Psoas muscle (tissue), 8 donors: ENCODE measurements around the gene SEMA6D. TPM values are rescaled to one million over a fixed set of nuclear protein-coding genes. Genes with fewer than 3 reads are reported as not detected.

Experiments
- ATAC-seq, 4 donors: fragments of 200-7000 bp; cut with Tn5 transposase; one replicate each; pipeline ENCODE4 v1.9.1; 2020; ENCODE audit warnings: moderate library complexity in 3 of 4, mild to moderate bottlenecking in 2 of 4
- DNase-seq, 2 donors: peaks; one replicate each; pipeline ENCODE4 v3.0.0-alpha.2; 2020
- H3K27ac ChIP-seq: fragments of 200-600 bp; one replicate; pipeline ENCODE4 v1.8.0; 2022
- H3K27me3 ChIP-seq, 3 donors: fragments of 200-600 bp in 1 of 3; one replicate each; pipeline versions ENCODE4 v1.6.1 to v1.8.0; 2013 to 2022; ENCODE audit warnings: low read length in 2 of 3, mild to moderate bottlenecking in 2 of 3, moderate library complexity in 1 of 3; ENCODE audit not compliant: insufficient read depth in 3 of 3
- H3K36me3 ChIP-seq, 2 donors: fragments of 200-600 bp in 1 of 2; one replicate each; pipeline versions ENCODE4 v1.6.1 to v1.8.0; 2013 to 2022; ENCODE audit warnings: low read depth in 1 of 2, mild to moderate bottlenecking in 1 of 2, moderate library complexity in 1 of 2; ENCODE audit not compliant: insufficient read depth in 1 of 2
- H3K4me1 ChIP-seq: fragments of 200-600 bp; one replicate; pipeline ENCODE4 v1.8.0; 2022
- H3K4me3 ChIP-seq: fragments of 200-600 bp; one replicate; pipeline ENCODE4 v1.8.0; 2022; ENCODE audit warnings: mild to moderate bottlenecking
- H3K9me3 ChIP-seq: fragments of 200-600 bp; one replicate; pipeline ENCODE4 v1.8.0; 2022
- WGBS, 3 donors: extraction: QIAGEN DNeasy Blood & Tissue Kit; methylation state at CpG; one replicate each; pipeline versions ENCODE4 v1.1.6 to v1.1.7; 2013; 5-methylcytosine and 5-hydroxymethylcytosine counted together
- intact Hi-C, 2 donors: fragments of 100-400 bp; cut with DNase I; formaldehyde crosslinking; loops; one replicate each; pipeline versions ENCODE4 v1.11.0 to v1.14.2; 2022
- polyA plus RNA-seq, 3 donors: library from polyadenylated mRNA; stranded (reverse); fragments of 200-250 nt; gene quantifications; one replicate each; pipeline ENCODE4 v1.2.3, GENCODE V29; 2013
- total RNA-seq, 4 donors: library from RNA; stranded (reverse); fragmentation: NEBNext Ultra II Directional in 2 of 4; extraction: Animal tissue kit (Norgen Biotek cat#: 25700) in 2 of 4; gene quantifications; one replicate each; pipeline versions ENCODE4 v1.2.1 to v1.2.4, GENCODE V29; 2021 to 2023
- TF ChIP-seq, protein P1 (sequence below): fragments of 200-600 bp; IDR thresholded peaks from one replicate; pipeline ENCODE4 v1.8.0; 2022; ENCODE audit warnings: antibody characterized with exemption
- donor health status: healthy with polysubstance abuse.
- donor health status: DM: no; HTN: no; CAD: no; lungs with moderate emphysema.
- donor health status: Bipolar disorder and iron deficiency.
- donor health status: healthy.
- donor health status: DM: yes; HTN: yes; CAD: no.
- donor health status: DM: no; HTN: no; CAD: no.
- donor health status: DM: no; HTN: no; CAD: no.
- donor health status: DM: yes; HTN: yes; CAD: no.

Gene SEMA6D
- total and polyA plus RNA-seq, 7 donors: 1.1 to 7.4 (median 3.6) TPM

DNA sequence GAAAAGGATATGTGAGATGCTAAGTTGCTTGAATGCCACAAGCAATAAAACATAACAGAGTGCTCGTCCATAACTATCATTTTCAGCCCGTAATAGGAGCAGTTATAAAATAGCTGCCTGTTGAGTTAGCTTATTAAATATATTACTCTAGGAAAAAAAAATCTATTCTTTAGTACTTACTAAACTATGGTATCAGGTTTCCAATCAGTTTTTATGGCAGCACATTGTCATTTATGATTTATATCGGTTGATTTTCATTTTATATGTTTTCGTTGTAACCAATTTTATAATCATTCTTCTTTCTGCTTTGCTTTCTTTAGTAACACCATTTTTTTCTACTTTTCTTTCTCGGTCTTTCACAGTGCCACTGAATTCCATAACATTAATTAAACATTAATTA is 51.9 kb downstream of the SEMA6D start:
- intact Hi-C loops: loop anchor here in 1 of 2 donors (5.0 kb wide), 1 partner anchor 48 kb away; no protein-coding TSS in a partner anchor
- peak overlapping the region; percentile 56 for H3K27ac ChIP-seq
- H3K4me1 ChIP-seq: peaks cover 13% of the 10 kb centered on the region
- DNase-seq (no peak), ATAC-seq (no peak)
- whole genome bisulfite sequencing, 3 donors: 52 to 72% (median 55%) methylated on average over 5 of the region's 5 CpGs
- no peak overlapping the region for H3K4me3 ChIP-seq
- TF ChIP-seq, protein P1, sequence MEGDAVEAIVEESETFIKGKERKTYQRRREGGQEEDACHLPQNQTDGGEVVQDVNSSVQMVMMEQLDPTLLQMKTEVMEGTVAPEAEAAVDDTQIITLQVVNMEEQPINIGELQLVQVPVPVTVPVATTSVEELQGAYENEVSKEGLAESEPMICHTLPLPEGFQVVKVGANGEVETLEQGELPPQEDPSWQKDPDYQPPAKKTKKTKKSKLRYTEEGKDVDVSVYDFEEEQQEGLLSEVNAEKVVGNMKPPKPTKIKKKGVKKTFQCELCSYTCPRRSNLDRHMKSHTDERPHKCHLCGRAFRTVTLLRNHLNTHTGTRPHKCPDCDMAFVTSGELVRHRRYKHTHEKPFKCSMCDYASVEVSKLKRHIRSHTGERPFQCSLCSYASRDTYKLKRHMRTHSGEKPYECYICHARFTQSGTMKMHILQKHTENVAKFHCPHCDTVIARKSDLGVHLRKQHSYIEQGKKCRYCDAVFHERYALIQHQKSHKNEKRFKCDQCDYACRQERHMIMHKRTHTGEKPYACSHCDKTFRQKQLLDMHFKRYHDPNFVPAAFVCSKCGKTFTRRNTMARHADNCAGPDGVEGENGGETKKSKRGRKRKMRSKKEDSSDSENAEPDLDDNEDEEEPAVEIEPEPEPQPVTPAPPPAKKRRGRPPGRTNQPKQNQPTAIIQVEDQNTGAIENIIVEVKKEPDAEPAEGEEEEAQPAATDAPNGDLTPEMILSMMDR: no peak
- no peaks in the 10 kb centered on the region for H3K27me3 ChIP-seq
- H3K36me3 ChIP-seq: peaks cover 20 to 66% of the 10 kb centered on the region in 2 donors
- H3K9me3 ChIP-seq: no peaks in the 10 kb centered on the region

DNA sequence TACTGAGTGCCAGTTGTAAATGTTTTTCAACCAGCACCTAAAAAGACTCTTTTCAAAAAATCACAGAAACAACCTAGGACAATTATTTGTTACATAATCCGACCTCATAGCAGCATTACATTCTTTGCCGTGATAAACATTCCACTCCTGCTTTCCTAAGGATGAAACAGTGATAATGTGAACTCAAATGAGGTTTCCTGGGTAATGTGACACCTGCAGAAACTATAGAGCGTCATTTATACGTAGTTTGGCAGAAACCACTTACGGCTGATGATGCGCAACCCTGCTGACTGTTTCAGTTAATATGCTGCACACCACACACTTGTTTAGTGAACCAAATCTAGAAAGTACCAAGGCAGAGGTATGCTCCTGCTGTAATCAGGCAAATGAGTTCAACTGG is 55.8 kb downstream of the SEMA6D start:
- TF ChIP-seq, protein P1: no peak
- no peaks in the 10 kb centered on the region for H3K27me3 ChIP-seq
- no peaks in the 10 kb centered on the region for H3K9me3 ChIP-seq
- DNase-seq (no peak), ATAC-seq (no peak)
- intact Hi-C loops: no loop called here
- H3K27ac ChIP-seq: no peak overlapping the region
- H3K36me3 ChIP-seq: peaks cover 8 to 27% of the 10 kb centered on the region in 2 donors
- no peak overlapping the region for H3K4me3 ChIP-seq
- 69 to 77% (median 75%) methylated on average over 6 of the region's 6 CpGs for WGBS, 3 donors
- H3K4me1 ChIP-seq: peaks cover 17% of the 10 kb centered on the region

DNA sequence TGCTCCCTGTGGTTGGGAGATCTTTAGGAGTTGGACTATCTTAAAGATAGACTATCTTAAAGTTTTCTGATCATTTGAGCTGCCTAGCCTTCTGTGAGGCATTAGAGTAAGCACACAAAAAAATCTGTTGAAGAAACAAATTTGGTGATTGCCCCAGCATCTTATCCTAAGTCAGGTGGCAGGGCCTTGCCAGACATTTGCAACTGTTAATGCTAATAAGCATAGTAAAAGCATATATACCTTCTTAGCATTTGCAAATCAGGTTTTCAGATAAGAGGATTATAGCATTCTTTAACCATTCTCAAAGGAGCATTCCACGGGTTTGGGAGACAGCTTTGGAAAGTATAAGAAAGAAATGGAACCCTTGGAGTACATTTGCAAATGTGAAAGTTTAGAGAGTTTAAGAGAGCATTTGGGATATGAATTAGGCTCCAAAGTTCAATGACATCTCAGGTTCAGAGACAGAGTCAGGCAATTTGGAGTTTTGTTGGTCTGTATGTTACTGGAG is 61.0 kb downstream of the SEMA6D start:
- Histone ChIP-seq H3K36me3 (no peaks in the 10 kb centered on the region), H3K27ac (no peak overlapping the region), H3K9me3 (no peaks in the 10 kb centered on the region), H3K4me3 (no peak overlapping the region), H3K27me3 (no peaks in the 10 kb centered on the region), H3K4me1 (peaks cover 4% of the 10 kb centered on the region)
- intact Hi-C loops: no loop called here
- 0 to 52% (median 36%) methylated on average over 1 of the region's 1 CpG for WGBS, 3 donors
- no peak for ATAC-seq
- TF ChIP-seq, protein P1: no peak
- no peak for DNase-seq

DNA sequence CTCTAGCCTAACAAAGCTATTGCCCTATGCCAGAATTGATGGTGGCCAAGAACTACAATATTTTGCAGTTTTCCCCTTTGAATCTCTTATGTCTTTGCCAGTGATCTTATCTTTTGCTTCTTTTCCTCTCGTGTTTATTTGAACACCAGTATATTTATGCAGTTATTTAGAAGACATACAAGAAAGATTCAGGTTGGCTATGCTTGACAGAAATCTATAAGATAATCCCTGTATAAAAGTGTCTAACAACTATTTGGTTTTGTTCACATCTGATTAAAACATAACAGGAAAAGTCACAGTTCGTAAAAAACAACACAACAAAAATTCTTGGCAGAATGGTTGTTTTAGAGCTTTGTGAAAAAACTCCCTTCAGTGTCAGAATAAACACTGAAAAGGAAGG is 63.7 kb downstream of the SEMA6D start:
- TF ChIP-seq, protein P1: no peak
- WGBS, 3 donors: 34 to 63% (median 41%) methylated on average over 2 of the region's 2 CpGs
- DNase-seq (no peak), ATAC-seq (no peak)
- Histone ChIP-seq H3K27ac (no peak overlapping the region), H3K36me3 (no peaks in the 10 kb centered on the region), H3K27me3 (no peaks in the 10 kb centered on the region), H3K9me3 (no peaks in the 10 kb centered on the region), H3K4me1 (peaks cover 4% of the 10 kb centered on the region), H3K4me3 (no peak overlapping the region)
- intact Hi-C loops: no loop called here

DNA sequence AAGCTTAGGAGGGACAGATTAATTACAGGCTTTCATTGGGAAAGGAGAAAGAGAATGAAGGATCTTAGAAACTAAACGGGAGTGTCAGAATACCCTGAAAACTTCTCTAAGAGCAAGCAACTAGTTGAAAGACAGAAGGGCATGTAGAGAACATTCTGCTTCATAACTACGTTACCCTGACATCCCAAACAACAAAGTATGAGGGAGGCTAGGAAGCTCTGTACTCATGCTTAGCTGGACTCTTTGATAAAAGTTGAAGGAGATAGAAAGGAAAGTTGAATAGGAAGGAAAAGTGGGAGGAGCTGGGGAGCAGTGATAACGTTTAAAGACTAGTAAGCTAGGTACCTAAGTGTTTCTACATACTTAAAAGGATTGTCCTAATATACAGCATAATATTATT is 64.2 kb downstream of the SEMA6D start:
- 39 to 45% (median 41%) methylated on average over 3 of the region's 3 CpGs for whole genome bisulfite sequencing, 3 donors
- H3K4me1 ChIP-seq: peaks cover 4% of the 10 kb centered on the region
- no peaks in the 10 kb centered on the region for H3K9me3 ChIP-seq
- ATAC-seq (no peak), DNase-seq (no peak)
- H3K36me3 ChIP-seq: no peaks in the 10 kb centered on the region
- TF ChIP-seq, protein P1: no peak
- H3K27ac ChIP-seq: no peak overlapping the region
- no peak overlapping the region for H3K4me3 ChIP-seq
- intact Hi-C loops: no loop called here
- no peaks in the 10 kb centered on the region for H3K27me3 ChIP-seq
